Ovary (tissue), 3 donors: ENCODE results near the gene OLIG2.

ENCODE experiments used
- CTCF ChIP-seq, 3 donors: fragments of 450-650 bp in 2 of 3; fragments of 200-600 bp in 1 of 3; IDR thresholded peaks; one replicate each; pipeline versions ENCODE4 v1.5.1 to v1.8.0; 2016 to 2022; ENCODE audit warnings: antibody characterized with exemption in 3 of 3, mild to moderate bottlenecking in 1 of 3
- POLR2A ChIP-seq: fragments of 450-650 bp; IDR thresholded peaks from one replicate; pipeline ENCODE4 v1.6.1; 2017; ENCODE audit warnings: antibody characterized with exemption, mild to moderate bottlenecking, moderate library complexity
- donor health status: DM: no; HTN: no; CAD: no.

DNA sequence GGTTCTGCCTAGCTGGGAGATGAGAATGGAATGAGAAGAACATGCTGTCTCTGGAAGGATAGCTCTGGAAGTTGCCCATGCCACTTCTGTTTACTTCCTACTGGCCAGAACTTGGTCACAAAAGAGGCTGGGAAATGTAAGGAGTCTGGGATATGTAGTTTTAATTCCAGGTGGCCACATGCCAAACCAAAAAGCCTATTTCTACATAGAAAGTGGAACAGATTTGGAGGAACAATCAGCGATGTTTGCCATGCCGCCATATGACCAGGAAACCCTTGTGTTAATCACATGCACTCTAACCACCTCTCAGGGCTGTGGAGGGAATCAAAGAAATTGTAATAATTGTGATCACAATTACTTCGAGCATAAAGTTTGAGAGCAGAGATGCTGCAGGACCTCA lies 10.0 kb upstream of the OLIG2 start:
- no peak for TF ChIP-seq CTCF (IDR thresholded peaks at IDR 0.05)
- no peak for TF ChIP-seq POLR2A
